GM21825 (cell line): ENCODE data around the gene COL18A1.
"Not testable (repeated sequence)": the region's sequence is repeated elsewhere in the genome, so short reads cannot be mapped to it uniquely, and the experiment has no call there.

Experiments used
- ATAC-seq: cut with Tn5 transposase; IDR thresholded peaks from one replicate; pipeline ENCODE4 v1.9.1; 2021; ENCODE audit warnings: mild to moderate bottlenecking, moderate library complexity; ENCODE audit not compliant: unreplicated experiment

Gene COL18A1

GRCh38 chr21:45513003-45513717 lies 108.2 kb downstream of the COL18A1 start:
- ATAC-seq, result no peak

GRCh38 chr21:45513741-45514310 lies 108.9 kb downstream of the COL18A1 start:
- no peak for ATAC-seq

- no peak for ATAC-seq
Measured at GRCh38 chr21:45514311-45515021, 109.5 kb downstream of the COL18A1 start.

GRCh38 chr21:45515241-45516061 lies 110.5 kb downstream of the COL18A1 start:
- no peak for ATAC-seq

GRCh38 chr21:45516071-45516670 lies 111.2 kb downstream of the COL18A1 start:
- ATAC-seq, result no peak

GRCh38 chr21:45516671-45517151 lies 111.7 kb downstream of the COL18A1 start:
- no peak for ATAC-seq

- no peak for ATAC-seq
Measured at GRCh38 chr21:45517249-45518065, 112.5 kb downstream of the COL18A1 start.

GRCh38 chr21:45518742-45519141 lies 113.8 kb downstream of the COL18A1 start:
- ATAC-seq, result no peak

- ATAC-seq, result no peak
Measured at GRCh38 chr21:45519182-45519581, 114.2 kb downstream of the COL18A1 start.

- ATAC-seq, result no peak
Measured at GRCh38 chr21:45521241-45521640, 116.3 kb downstream of the COL18A1 start.

GRCh38 chr21:45522381-45522780 lies 117.4 kb downstream of the COL18A1 start:
- ATAC-seq, result no peak

GRCh38 chr21:45522986-45523385 lies 118.0 kb downstream of the COL18A1 start:
- no peak for ATAC-seq

- no peak for ATAC-seq
Measured at GRCh38 chr21:45523411-45524101, 118.6 kb downstream of the COL18A1 start.

- no peak for ATAC-seq
Measured at GRCh38 chr21:45524756-45525152, 119.8 kb downstream of the COL18A1 start.

- ATAC-seq, result no peak
Measured at GRCh38 chr21:45525153-45525909, 120.4 kb downstream of the COL18A1 start.

- no peak for ATAC-seq
Measured at GRCh38 chr21:45525910-45526306, 120.9 kb downstream of the COL18A1 start.

- not testable (repeated sequence) for ATAC-seq
Measured at GRCh38 chr21:45527151-45527999, 122.4 kb downstream of the COL18A1 start.
